ENCODE results near the gene DDX59. TPM values are rescaled to one million over a fixed set of nuclear protein-coding genes. Genes with fewer than 3 reads are reported as not detected.

The DDX59 gene
- total RNA-seq, 4 donors from 2014 or later: 17.9 to 40.8 (median 24.2) TPM

GRCh38 chr1:200707116-200707515 lies 37.4 kb upstream of the DDX59 start:
- WGBS, 2 donors: 87 to 91% methylated on average over 5 of the region's 5 CpGs
- intact Hi-C loops (cut with DNase I; ENCODE audit: low total_unique reads): no loop called here
- DNase-seq (ENCODE audit: low spot score in 2 of 2): no peak
- TF ChIP-seq CTCF (IDR thresholded peaks at IDR 0.05): no peak
- H3K4me3 ChIP-seq (ENCODE audit: low read depth, poor library complexity, severe bottlenecking): no peak overlapping the region

GRCh38 chr1:200706111-200706814 lies 36.6 kb upstream of the DDX59 start:
- H3K4me3 ChIP-seq (ENCODE audit: low read depth, poor library complexity, severe bottlenecking): no peak overlapping the region
- no peak for TF ChIP-seq CTCF (IDR thresholded peaks at IDR 0.05)
- TF ChIP-seq POLR2A (IDR thresholded peaks at IDR 0.05): no peak

GRCh38 chr1:200704986-200705500 lies 35.3 kb upstream of the DDX59 start:
- intact Hi-C loops (cut with DNase I; ENCODE audit: low total_unique reads): no loop called here
- H3K4me3 ChIP-seq (ENCODE audit: low read depth, poor library complexity, severe bottlenecking): no peak overlapping the region
- DNase-seq (ENCODE audit: low spot score in 2 of 2): no peak
- TF ChIP-seq POLR2A (IDR thresholded peaks at IDR 0.05) (no peak), CTCF (IDR thresholded peaks at IDR 0.05) (no peak)
- WGBS, 2 donors: 60 to 66% methylated on average over 3 of the region's 3 CpGs

More at GRCh38 chr1:200706111-200706814, 36.6 kb upstream of the DDX59 start:
- intact Hi-C loops (cut with DNase I; ENCODE audit: low total_unique reads): no loop called here
- 48 to 53% methylated on average over 4 of the region's 4 CpGs for WGBS, 2 donors
- no peak for DNase-seq (ENCODE audit: low spot score in 2 of 2)

GRCh38 chr1:200699871-200700270 lies 30.2 kb upstream of the DDX59 start:
- no peak for DNase-seq (ENCODE audit: low spot score in 2 of 2)
- 43 to 64% methylated on average over 1 of the region's 1 CpG for WGBS, 2 donors
- H3K4me3 ChIP-seq (ENCODE audit: low read depth, poor library complexity, severe bottlenecking): no peak overlapping the region
- intact Hi-C loops (cut with DNase I; ENCODE audit: low total_unique reads): no loop called here
- TF ChIP-seq CTCF (IDR thresholded peaks at IDR 0.05): no peak
- no peak for TF ChIP-seq POLR2A (IDR thresholded peaks at IDR 0.05)

- 48 to 61% methylated on average over 3 of the region's 3 CpGs for WGBS, 2 donors
- no peak for DNase-seq (ENCODE audit: low spot score in 2 of 2)
- intact Hi-C loops (cut with DNase I; ENCODE audit: low total_unique reads): no loop called here
- TF ChIP-seq CTCF (IDR thresholded peaks at IDR 0.05) (no peak), POLR2A (IDR thresholded peaks at IDR 0.05) (no peak)
- no peak overlapping the region for H3K4me3 ChIP-seq (ENCODE audit: low read depth, poor library complexity, severe bottlenecking)
These were observed 25.0 kb upstream of the DDX59 start for GRCh38 chr1:200694738-200695137.

- intact Hi-C loops (cut with DNase I; ENCODE audit: low total_unique reads): no loop called here
- H3K4me3 ChIP-seq (ENCODE audit: low read depth, poor library complexity, severe bottlenecking): no peak overlapping the region
- DNase-seq (ENCODE audit: low spot score in 2 of 2): no peak
- TF ChIP-seq CTCF (IDR thresholded peaks at IDR 0.05): no peak
- TF ChIP-seq POLR2A (IDR thresholded peaks at IDR 0.05): no peak
These were observed 23.6 kb upstream of the DDX59 start for GRCh38 chr1:200693327-200693726.

Measured in lower leg skin (tissue), 4 donors.